Measurements from ENCODE around the gene TLR3.

DNA sequence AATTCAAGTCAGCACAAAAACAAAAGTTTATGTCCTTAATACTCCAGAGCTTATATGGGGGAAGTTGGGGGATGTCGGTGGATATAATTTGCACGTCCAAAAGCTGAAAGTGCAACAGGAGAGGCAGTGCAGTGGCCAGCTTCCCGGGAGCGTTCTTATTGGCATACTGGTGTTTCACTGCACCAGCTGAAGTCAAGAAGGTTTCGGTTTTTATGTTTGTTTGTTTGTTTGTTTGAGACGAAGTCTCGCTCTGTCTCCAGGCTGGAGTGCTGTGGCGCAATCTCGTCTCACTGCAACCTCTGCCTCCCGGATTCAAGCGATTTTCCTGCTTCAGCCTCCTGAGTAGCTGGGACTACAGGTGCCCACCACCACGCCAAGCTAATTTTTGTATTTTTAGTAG is 28.6 kb upstream of the TLR3 start:
- TF ChIP-seq, protein P1, sequence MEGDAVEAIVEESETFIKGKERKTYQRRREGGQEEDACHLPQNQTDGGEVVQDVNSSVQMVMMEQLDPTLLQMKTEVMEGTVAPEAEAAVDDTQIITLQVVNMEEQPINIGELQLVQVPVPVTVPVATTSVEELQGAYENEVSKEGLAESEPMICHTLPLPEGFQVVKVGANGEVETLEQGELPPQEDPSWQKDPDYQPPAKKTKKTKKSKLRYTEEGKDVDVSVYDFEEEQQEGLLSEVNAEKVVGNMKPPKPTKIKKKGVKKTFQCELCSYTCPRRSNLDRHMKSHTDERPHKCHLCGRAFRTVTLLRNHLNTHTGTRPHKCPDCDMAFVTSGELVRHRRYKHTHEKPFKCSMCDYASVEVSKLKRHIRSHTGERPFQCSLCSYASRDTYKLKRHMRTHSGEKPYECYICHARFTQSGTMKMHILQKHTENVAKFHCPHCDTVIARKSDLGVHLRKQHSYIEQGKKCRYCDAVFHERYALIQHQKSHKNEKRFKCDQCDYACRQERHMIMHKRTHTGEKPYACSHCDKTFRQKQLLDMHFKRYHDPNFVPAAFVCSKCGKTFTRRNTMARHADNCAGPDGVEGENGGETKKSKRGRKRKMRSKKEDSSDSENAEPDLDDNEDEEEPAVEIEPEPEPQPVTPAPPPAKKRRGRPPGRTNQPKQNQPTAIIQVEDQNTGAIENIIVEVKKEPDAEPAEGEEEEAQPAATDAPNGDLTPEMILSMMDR (optimal IDR thresholded peaks at IDR 0.05 in 1 of 3, IDR thresholded peaks at IDR 0.05 in 1 of 3, conservative IDR thresholded peaks at IDR 0.05 in 1 of 3; ENCODE audit: extremely low read depth in 1 of 3, insufficient read depth in 2 of 3, low read length in 3 of 3), result no peak
- no peak for TF ChIP-seq EZH2 (IDR thresholded peaks at IDR 0.05; ENCODE audit: low read length)

Data from keratinocyte (primary cell).